MM.1S (cell line): ENCODE results near the gene SEC22B.

Experiments used
- EZH2 ChIP-seq: fragments of 300-600 bp; sonication (generic); optimal IDR thresholded peaks from 2 replicates; pipeline ENCODE3; 2017; ENCODE audit warnings: low read depth, mild to moderate bottlenecking, antibody characterized with exemption, low read length, mixed read lengths
- TF ChIP-seq, protein P1 (sequence below): fragments of 300-600 bp; sonication (generic); IDR thresholded peaks from 2 replicates; pipeline ENCODE4 v1.5.1; 2016; ENCODE audit warnings: antibody characterized with exemption, low read length, mixed read lengths

DNA sequence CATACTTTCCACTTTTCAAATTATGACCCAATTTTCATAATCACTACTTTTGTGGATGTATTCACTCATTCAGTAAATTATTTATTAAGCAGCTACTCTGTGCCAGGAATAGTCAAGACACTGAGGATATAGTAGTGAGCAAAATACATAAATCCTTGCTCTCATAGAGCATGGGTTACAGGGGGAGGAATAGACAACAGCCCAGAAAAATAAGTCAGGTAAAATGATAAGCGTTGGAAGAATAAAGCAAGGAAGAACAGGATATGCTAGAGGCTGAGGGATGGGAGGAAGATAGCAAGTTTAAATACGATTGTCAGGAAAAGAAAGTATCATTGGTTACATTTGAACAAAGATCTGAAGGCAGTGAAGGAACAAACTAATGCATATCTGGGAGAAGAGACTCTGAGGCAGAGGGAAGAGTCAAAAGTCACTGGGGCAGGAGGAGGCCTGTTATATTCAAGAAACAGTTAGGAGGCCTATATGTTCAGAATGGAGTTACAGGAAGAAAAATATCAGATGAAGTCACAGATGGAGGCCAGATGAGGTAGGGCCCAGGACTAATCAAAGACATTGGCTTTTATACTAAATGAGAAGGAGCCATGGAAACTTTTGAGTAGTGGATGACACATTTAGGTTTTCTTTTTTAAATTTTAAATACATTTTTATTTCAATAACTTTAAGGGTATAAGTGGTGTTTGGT lies 42.9 kb downstream of the SEC22B start:
- TF ChIP-seq, protein P1, sequence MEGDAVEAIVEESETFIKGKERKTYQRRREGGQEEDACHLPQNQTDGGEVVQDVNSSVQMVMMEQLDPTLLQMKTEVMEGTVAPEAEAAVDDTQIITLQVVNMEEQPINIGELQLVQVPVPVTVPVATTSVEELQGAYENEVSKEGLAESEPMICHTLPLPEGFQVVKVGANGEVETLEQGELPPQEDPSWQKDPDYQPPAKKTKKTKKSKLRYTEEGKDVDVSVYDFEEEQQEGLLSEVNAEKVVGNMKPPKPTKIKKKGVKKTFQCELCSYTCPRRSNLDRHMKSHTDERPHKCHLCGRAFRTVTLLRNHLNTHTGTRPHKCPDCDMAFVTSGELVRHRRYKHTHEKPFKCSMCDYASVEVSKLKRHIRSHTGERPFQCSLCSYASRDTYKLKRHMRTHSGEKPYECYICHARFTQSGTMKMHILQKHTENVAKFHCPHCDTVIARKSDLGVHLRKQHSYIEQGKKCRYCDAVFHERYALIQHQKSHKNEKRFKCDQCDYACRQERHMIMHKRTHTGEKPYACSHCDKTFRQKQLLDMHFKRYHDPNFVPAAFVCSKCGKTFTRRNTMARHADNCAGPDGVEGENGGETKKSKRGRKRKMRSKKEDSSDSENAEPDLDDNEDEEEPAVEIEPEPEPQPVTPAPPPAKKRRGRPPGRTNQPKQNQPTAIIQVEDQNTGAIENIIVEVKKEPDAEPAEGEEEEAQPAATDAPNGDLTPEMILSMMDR: no peak
- TF ChIP-seq EZH2: no peak
